Suppressor macrophage treated with lipopolysaccharide for 4 hours (primary cell): Measurements from ENCODE around the gene DOC2B.
"Not testable (repeated sequence)": the region's sequence is repeated elsewhere in the genome, so short reads cannot be mapped to it uniquely, and the experiment has no call there.

Experiments used
- DNase-seq: peaks from one replicate; pipeline ENCODE4 v3.0.0-alpha.2; 2020

The DOC2B gene

DNA sequence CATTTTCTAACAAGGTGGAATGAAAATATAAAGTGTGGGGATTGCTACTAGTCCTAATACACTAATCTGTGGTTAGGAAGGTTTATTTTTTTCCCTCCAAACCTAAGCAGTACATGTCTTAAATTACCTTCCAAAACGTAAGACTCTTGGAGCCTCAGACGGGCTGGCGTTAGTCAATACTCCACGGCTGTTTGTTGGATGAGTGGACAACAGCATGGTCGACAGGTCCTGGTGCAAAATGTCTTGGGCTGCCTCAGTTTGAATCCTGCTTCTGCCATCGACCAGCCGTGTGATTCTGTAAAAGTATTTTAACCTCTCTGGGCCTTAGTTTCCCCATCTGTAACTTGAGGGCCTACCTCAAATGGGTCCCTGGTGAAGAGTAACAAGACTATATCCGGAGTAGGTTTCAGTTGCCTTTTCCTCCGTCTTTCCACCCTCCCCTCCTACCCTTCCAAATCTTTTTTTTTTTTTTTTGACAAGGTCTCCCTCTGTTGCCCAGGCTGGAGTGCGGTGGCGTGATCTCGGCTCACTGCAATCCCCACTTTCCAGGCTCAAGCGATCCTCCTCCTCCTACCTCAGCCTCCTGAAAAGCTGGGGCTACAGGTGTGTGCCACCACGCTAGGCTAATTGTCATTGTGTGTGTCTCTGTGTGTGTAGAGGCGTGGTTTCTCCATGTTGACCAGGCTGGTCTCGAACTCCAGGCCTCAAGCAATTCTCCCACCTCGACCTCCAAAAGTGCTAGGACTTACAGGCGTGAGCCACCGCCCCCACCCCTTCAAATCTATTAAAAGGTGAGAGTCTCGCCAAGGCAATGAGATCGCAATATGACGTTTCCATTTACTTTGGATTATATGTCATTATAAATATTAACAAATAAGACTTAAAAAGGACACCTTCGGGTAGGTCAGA, 38.3 kb downstream of the DOC2B start:
- no peak for DNase-seq

DNA sequence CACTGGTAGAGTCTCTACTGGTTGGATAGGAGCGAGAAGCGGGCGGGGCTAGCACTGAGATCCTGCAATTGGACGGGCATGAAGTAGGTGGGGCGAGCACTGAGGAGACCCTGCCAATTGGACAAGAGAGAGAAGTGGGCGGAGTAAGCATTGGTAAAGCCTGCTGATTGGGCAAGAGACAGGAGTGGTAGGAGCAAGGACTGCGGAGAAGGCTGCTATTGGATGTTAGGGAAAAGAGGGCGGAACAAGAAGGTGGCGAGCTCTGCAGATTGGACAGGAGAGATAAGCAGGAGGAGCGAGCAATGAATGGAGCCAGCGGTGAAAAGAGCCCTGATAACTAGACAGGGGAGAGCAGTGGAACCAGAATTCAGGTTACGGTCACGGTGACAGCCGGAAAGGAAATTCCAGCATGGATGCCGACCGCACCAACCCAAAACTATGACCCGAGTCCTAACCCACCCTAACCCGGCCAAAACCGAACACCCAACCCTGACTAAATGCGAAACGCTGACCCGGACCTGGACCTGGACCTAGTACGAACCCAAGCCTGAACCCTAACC, 39.3 kb downstream of the DOC2B start:
- peak; percentile 17 for DNase-seq

DNA sequence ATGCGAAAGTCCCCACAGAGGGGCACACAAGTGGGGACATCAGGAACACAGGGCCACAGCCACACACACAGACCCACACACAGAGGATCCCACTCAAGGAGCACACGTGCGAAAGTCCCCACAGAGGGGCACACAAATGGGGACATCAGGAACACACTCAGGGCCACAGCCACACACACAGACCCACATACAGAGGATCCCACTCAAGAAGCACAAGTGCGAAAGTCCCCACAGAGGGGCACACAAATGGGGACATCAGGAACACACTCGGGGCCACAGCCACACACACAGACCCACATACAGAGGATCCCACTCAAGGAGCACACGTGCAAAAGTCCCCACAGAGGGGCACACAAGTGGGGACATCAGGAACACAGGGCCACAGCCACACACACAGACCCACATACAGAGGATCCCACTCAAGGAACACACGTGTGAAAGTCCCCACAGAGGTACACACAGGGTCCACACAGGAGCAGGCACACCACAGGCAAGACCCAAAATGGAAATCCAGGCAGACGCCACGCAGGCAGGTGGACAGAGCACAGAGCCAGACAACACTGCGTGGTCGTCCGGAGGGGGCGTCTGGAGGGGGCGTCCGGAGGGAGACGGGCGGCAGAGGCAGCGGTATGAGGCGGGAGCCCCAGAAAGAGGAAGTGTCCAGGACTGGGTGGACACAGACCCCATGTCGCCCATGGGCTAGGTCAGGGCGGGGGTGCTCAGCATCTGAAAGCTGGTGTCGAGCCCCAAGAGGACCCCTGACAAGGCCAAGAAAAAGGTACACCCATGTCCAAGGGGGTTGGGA, 41.8 kb downstream of the DOC2B start:
- DNase-seq: not testable (repeated sequence)

DNA sequence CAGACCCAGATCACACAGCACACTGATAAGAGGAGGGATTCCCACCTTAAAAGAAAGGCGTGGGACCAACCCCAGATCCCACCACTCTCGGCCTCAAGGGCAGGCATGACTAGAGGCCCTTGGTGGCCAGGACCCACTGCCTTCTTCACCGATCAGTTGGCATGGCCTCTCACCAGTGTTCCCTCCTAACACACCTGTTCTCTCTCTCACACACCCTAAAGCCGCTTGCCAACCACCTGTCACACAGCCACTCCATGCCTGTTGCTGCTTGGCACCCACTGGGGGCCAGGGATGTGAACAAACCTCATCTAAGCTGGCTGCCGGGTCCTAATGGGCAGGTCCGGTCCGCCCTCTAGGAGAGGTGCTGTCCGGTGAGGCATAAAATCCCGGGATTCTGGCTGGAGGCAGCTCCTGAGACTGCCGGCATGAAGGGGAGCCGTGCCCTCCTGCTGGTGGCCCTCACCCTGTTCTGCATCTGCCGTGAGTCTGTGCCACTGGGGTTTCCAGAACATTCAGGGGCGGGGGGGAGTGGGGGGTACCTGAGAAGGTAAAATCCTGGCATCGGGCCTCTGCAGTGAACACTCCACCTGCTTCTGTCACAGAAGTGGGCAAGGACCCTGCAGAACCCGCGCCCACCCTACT, 44.2 kb downstream of the DOC2B start, which contains the start of gene SCGB1C2:
Gene SCGB1C2, plus strand, starts transcription at position 404 of the 642 bp plus-strand sequence. Its CDS starts 22 bp downstream, at position 426.
- not testable (repeated sequence) for DNase-seq

DNA sequence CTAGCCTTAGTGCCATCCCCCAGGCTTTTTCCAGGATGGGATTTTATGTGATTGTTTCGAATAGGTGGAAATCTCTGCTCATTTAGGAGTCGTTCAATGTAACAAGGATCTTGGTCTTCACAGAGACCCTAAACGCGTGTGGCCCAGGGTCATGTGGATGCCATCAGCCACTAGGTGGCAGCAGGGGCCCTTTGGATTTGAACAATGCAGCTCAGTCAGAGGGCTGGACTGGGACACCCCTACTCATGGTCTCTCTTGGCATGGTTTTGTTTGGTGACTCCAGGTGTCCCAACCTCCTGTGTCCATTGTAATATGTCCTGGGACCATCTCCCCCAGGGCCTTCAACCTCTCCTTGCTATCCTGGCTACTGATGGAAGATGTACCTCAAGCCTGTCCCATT, 44.9 kb downstream of the DOC2B start:
- not testable (repeated sequence) for DNase-seq

DNA sequence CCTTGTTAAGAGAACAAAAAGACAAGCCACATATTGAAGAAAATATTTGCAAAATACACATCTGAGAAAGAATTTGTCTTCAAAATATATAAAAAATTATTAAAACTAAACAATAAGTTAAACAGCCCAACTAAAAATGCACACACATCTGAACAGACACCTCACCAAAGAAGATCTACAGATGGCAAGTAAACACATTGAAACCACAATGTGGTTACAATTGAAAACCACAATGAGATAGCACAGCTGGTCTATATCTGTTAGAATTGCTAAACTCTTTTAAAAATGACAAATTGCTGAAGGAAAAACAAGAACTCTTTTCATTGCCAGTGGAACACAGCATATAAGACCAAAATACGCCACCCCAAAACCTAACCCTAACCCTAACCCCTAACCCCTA, 45.6 kb downstream of the DOC2B start:
- DNase-seq: not testable (repeated sequence)

DNA sequence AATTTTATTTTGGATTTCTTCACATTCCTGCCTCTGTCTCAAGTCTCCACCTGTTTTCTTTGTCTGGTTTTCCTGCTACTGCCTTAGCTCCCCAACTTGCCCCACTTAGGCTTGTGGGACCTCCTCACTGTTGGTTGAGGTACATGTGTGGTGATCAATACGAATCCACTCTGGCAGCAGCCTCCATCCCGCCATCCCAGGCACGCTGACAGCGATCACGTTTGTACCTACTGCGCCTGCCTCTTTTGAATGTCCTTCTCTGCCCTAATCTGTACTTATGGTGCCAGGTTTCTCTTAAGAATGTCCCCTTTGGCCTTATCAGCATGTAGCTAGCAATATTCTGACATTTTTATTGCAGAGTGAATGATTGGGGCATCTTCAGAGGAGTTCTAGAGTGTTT, 46.4 kb downstream of the DOC2B start:
- DNase-seq: not testable (repeated sequence)

DNA sequence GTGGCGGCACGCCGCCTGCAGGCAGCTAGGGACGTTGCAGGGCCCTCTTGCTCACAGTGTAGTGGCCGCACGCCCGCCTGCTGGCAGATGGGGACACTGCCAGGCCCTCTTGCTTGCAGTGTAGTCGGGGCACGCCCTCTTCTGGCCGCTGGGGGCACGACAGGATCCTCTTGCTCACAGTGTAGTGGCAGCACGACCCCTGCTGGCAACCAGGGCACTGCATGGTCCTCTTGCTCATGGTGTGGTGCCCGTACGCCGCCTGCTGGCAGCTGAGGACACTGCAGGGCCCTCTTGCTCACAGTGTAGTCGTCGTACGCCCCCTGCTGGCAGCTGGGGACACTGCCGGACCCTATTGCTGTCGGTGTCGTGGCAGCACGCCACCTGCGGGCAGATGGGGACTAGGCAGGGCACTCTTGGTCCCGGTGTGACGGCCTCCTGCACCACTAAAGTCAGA, 47.1 kb downstream of the DOC2B start:
- DNase-seq: not testable (repeated sequence)

DNA sequence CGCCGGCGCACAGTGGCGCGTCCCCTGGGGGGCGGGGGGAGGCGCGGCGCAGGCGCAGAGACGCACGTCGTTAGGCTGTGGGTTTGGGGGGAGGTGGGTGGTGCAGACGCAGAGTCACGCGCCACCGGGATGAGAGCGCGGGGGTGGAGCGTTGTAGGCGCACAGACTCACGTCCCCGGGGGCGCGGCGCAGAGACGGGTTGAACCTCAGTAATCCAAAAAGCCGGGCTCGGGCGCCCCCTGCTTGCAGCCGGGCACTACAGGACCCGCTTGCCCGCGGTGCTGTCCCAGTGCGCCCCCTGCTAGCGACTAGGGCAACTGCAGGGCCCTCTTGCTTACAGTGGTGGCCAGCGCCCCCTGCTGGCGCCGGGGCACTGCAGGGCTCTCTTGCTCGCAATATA, 47.5 kb downstream of the DOC2B start:
- not testable (repeated sequence) for DNase-seq

DNA sequence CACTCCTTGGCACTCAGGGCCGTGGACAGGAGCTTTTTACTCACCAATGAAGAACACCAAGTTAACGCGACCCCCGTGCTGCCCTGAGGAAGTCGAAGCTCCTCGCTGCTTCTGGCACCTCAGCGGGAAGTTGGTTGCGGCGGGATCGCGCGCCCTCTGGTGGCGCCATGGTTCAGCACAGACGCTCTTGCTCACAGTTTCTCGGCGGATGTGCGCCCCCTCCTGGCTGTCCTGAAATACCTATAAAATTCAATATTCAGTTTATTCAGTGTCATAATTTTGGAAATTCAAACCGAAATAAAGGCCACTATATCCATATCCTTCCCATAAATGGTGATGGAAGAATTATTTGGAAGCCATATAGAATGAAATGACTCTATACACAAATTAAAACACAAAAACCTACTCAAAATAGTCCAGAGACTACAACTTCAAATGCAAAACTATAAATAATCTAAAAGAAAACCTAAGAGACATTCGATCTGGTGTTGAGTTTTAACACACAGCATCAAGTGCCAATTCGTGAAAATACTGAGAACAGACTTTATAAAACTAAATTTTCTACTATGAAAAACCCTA, 63.0 kb downstream of the DOC2B start:
- not testable (repeated sequence) for DNase-seq

DNA sequence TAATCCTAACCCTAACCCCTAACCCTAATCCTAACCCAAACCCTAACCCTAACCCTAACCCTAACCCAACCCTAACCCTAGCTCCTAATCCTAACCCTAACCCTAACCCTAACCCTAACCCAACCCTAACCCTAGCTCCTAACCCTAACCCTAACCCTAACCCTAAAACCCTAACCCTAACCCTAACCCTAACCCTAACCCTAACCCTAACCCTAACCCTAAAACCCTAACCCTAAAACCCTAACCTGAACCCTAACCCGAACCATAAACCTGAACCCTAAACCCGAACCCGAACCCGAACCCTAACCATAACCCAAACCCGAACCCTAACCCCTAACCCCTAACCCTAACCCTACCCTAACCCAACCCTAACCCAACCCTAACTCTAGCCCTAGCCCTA, 68.3 kb downstream of the DOC2B start:
- DNase-seq: peak; percentile 0
